Measurements from ENCODE around the gene SH3RF3. TPM values are rescaled to one million over a fixed set of nuclear protein-coding genes. Genes with fewer than 3 reads are reported as not detected.

Gene SH3RF3
- total RNA-seq, 3 donors from 2014 or later (not counting 1 experiment from before 2014, with no cell fraction given), result 0.23 to 0.61 (median 0.34) TPM

DNA sequence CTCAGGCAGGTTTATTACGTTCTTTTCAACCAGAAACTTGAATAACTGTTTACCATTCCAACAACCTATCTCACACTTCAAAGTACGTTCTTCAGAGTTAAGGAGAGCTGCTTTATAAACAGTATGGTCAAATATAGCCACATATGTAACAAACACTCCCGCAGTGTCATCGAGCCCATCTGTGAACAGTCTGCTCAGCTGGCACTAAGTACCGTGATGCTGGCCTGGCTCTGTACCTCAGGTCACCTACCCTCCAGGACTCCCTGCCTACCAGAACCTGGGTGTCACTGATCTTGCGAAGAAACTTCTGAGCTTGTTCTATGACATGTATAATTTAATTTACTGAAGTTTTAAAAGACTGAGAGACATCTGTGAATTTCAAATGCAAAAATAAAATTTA lies 413.4 kb downstream of the SH3RF3 start:
- H3K36me3 ChIP-seq (ENCODE audit: control insufficient read depth, insufficient read depth, low read length), result no peaks in the 10 kb centered on the region
- H3K36me3 Mint-ChIP-seq, result no peaks in the 10 kb centered on the region
- H3K27ac ChIP-seq (ENCODE audit: low read length), result no peak overlapping the region
- WGBS (ENCODE audit: insufficient coverage), result 95% methylated on average over 5 of the region's 6 CpGs
- no peaks in the 10 kb centered on the region for H3K4me1 ChIP-seq (ENCODE audit: control insufficient read depth, insufficient read depth, low read length)
- DNase-seq (no peak), ATAC-seq (no peak)
- no peak overlapping the region for H3K27ac Mint-ChIP-seq
- H3K4me1 Mint-ChIP-seq, result no peaks in the 10 kb centered on the region
- no peak overlapping the region for H3K4me3 Mint-ChIP-seq
- no peaks in the 10 kb centered on the region for H3K9me3 ChIP-seq (ENCODE audit: control insufficient read depth, insufficient read depth, low read length)
- intact Hi-C loops (cut with micrococcal nuclease), result no loop called here
- TF ChIP-seq, protein P1, sequence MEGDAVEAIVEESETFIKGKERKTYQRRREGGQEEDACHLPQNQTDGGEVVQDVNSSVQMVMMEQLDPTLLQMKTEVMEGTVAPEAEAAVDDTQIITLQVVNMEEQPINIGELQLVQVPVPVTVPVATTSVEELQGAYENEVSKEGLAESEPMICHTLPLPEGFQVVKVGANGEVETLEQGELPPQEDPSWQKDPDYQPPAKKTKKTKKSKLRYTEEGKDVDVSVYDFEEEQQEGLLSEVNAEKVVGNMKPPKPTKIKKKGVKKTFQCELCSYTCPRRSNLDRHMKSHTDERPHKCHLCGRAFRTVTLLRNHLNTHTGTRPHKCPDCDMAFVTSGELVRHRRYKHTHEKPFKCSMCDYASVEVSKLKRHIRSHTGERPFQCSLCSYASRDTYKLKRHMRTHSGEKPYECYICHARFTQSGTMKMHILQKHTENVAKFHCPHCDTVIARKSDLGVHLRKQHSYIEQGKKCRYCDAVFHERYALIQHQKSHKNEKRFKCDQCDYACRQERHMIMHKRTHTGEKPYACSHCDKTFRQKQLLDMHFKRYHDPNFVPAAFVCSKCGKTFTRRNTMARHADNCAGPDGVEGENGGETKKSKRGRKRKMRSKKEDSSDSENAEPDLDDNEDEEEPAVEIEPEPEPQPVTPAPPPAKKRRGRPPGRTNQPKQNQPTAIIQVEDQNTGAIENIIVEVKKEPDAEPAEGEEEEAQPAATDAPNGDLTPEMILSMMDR (IDR thresholded peaks at IDR 0.05), result no peak
- no peak overlapping the region for H3K4me3 ChIP-seq (ENCODE audit: low read length)
- peaks cover 12 to 14% of the 10 kb centered on the region in 2 donors for H3K27me3 Mint-ChIP-seq (ENCODE audit: low read depth in 2 of 2)
- no peaks in the 10 kb centered on the region for H3K9me3 Mint-ChIP-seq
- peaks cover 3% of the 10 kb centered on the region for H3K27me3 ChIP-seq (ENCODE audit: control insufficient read depth, insufficient read depth, low read length)

DNA sequence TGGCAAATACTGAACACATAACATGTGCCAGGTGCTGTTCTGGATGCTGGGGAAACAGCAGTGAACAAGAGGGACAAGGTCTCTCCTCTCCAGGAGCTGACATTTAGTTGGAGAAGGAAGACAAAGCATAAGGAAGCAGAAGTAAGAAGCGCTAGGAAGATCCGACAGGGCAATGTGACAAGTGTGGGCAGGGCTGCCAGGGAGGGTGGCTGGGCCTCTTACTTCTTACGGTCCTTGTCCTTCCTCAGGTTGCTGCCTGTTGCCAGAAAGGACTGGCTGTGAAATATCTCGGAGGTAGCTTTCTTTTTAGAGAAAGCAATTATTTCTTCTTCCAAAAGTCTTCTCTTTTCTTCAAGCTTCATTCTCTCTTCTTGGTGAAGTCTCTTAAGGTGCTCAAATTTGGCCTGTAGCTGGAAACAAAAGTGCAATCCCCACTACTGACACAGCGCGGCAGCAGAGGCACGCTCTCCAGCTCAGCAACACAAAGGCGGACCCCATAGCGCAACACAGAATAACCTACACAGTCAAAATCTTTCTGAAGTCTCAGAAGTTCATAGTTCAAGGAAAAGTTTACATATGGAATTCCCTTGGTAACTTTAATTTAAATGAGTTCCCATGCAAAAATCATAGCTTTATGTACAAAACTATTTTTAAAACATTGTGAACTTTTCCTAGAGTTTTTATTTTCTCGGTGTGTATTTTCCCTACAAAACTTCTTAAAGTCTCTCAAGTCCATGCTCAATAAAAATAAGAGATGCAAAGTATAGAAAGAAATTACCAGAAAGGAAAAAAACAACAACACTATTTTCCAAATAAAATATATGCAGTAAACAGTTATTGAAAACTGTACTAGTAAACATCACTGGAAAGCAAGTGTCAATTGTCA lies 417.1 kb downstream of the SH3RF3 start:
- H3K4me1 Mint-ChIP-seq, result no peaks in the 10 kb centered on the region
- Histone ChIP-seq H3K9me3 (ENCODE audit: control insufficient read depth, insufficient read depth, low read length) (no peaks in the 10 kb centered on the region), H3K27me3 (ENCODE audit: control insufficient read depth, insufficient read depth, low read length) (peaks cover 4% of the 10 kb centered on the region), H3K27ac (ENCODE audit: low read length) (no peak overlapping the region), H3K4me1 (ENCODE audit: control insufficient read depth, insufficient read depth, low read length) (no peaks in the 10 kb centered on the region), H3K36me3 (ENCODE audit: control insufficient read depth, insufficient read depth, low read length) (no peaks in the 10 kb centered on the region), H3K4me3 (ENCODE audit: low read length) (no peak overlapping the region)
- 34% methylated on average over 9 of the region's 10 CpGs for WGBS (ENCODE audit: insufficient coverage)
- TF ChIP-seq, protein P1 (IDR thresholded peaks at IDR 0.05), result peak; percentile 73
- H3K36me3 Mint-ChIP-seq, result no peaks in the 10 kb centered on the region
- DNase-seq (peak; percentile 26 to 71), ATAC-seq (peak; percentile 71 to 97 (median 78))
- H3K9me3 Mint-ChIP-seq, result no peaks in the 10 kb centered on the region
- H3K27me3 Mint-ChIP-seq (ENCODE audit: low read depth in 2 of 2), result peaks cover 11 to 12% of the 10 kb centered on the region in 2 donors
- no peak overlapping the region for H3K4me3 Mint-ChIP-seq
- intact Hi-C loops (cut with micrococcal nuclease), result no loop called here
- no peak overlapping the region for H3K27ac Mint-ChIP-seq

DNA sequence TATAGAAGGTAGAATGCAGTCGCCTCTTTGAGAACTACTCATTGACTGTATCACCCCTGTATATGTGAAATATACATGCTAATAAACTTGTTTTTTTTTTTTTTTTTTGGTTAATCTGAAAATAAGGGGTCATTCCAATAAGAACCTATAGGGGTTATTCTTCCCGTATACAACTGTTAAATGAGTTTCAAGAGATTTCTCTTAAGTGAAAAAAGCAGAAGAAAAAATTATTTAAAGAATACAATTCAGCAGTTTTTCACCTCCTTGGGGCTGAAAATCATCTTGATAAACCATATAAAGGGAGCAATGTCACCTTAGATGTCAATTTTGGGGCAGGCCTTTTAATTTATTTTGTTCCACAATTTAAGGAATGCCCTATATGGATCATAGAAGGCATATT lies 418.3 kb downstream of the SH3RF3 start:
- no peaks in the 10 kb centered on the region for H3K9me3 ChIP-seq (ENCODE audit: control insufficient read depth, insufficient read depth, low read length)
- WGBS (ENCODE audit: insufficient coverage), result no CpG with 5 or more reads among the region's 2 CpGs
- ATAC-seq (no peak), DNase-seq (no peak)
- H3K36me3 ChIP-seq (ENCODE audit: control insufficient read depth, insufficient read depth, low read length), result no peaks in the 10 kb centered on the region
- TF ChIP-seq, protein P1 (IDR thresholded peaks at IDR 0.05), result no peak
- Mint-ChIP-seq H3K4me3 (no peak overlapping the region), H3K9me3 (no peaks in the 10 kb centered on the region), H3K36me3 (no peaks in the 10 kb centered on the region), H3K4me1 (no peaks in the 10 kb centered on the region), H3K27me3 (ENCODE audit: low read depth in 2 of 2) (peaks cover 0 to 4% of the 10 kb centered on the region in 2 donors), H3K27ac (no peak overlapping the region)
- no peak overlapping the region for H3K4me3 ChIP-seq (ENCODE audit: low read length)
- no peaks in the 10 kb centered on the region for H3K4me1 ChIP-seq (ENCODE audit: control insufficient read depth, insufficient read depth, low read length)
- intact Hi-C loops (cut with micrococcal nuclease), result no loop called here
- H3K27ac ChIP-seq (ENCODE audit: low read length), result no peak overlapping the region
- H3K27me3 ChIP-seq (ENCODE audit: control insufficient read depth, insufficient read depth, low read length), result peaks cover 2% of the 10 kb centered on the region
